Stimulated activated CD4-positive, alpha-beta T cell treated with anti-CD3 and anti-CD28 coated beads, Interleukin-4, amount 100 ng/mL, for 1 hour (primary cell): ENCODE results near the gene CABP1.
A peak's percentile ranks its signal among the peaks of the same experiment; 100 is the strongest.

Experiments used
- DNase-seq: peaks from one replicate; pipeline ENCODE4 v3.0.0-alpha.2; 2020

The CABP1 gene

GRCh38 chr12:120640861-120641833, 721 bp downstream of the CABP1 start:
- DNase-seq = peak; percentile 58

- DNase-seq = no peak
Measured at GRCh38 chr12:120642121-120642520, 1.7 kb downstream of the CABP1 start.

- DNase-seq = no peak
Measured at GRCh38 chr12:120642826-120643225, 2.4 kb downstream of the CABP1 start.

- DNase-seq = no peak
Measured at GRCh38 chr12:120643574-120643973, 3.1 kb downstream of the CABP1 start.

GRCh38 chr12:120646044-120646443, 5.6 kb downstream of the CABP1 start:
- no peak for DNase-seq

GRCh38 chr12:120647375-120647755, 6.9 kb downstream of the CABP1 start:
- no peak for DNase-seq

- no peak for DNase-seq
Measured at GRCh38 chr12:120649442-120650232, 9.2 kb downstream of the CABP1 start.

GRCh38 chr12:120650233-120650690, 9.8 kb downstream of the CABP1 start:
- no peak for DNase-seq

GRCh38 chr12:120651821-120652220, 11.4 kb downstream of the CABP1 start:
- no peak for DNase-seq

GRCh38 chr12:120652656-120653435, 12.4 kb downstream of the CABP1 start:
- DNase-seq = no peak

GRCh38 chr12:120653611-120654010, 13.2 kb downstream of the CABP1 start:
- no peak for DNase-seq

- no peak for DNase-seq
Measured at GRCh38 chr12:120654656-120655055, 14.2 kb downstream of the CABP1 start.

- no peak for DNase-seq
Measured at GRCh38 chr12:120656008-120656407, 15.6 kb downstream of the CABP1 start.

GRCh38 chr12:120658286-120659150, 18.1 kb downstream of the CABP1 start:
- DNase-seq = no peak

GRCh38 chr12:120659151-120659525, 18.7 kb downstream of the CABP1 start:
- DNase-seq = no peak

GRCh38 chr12:120661432-120661831, 21.0 kb downstream of the CABP1 start:
- no peak for DNase-seq

GRCh38 chr12:120662879-120663278, 22.5 kb downstream of the CABP1 start:
- no peak for DNase-seq

- DNase-seq = no peak
Measured at GRCh38 chr12:120663741-120664140, 23.3 kb downstream of the CABP1 start.

- no peak for DNase-seq
Measured at GRCh38 chr12:120666571-120667390, 26.4 kb downstream of the CABP1 start.

- DNase-seq = no peak
Measured at GRCh38 chr12:120668091-120668867, 27.9 kb downstream of the CABP1 start.
